ENCODE data around the gene CDC14B. TPM values are rescaled to one million over a fixed set of nuclear protein-coding genes. Genes with fewer than 3 reads are reported as not detected.

Gene CDC14B
- total RNA-seq, 1 donor from 2014 or later = 38.1 TPM

DNA sequence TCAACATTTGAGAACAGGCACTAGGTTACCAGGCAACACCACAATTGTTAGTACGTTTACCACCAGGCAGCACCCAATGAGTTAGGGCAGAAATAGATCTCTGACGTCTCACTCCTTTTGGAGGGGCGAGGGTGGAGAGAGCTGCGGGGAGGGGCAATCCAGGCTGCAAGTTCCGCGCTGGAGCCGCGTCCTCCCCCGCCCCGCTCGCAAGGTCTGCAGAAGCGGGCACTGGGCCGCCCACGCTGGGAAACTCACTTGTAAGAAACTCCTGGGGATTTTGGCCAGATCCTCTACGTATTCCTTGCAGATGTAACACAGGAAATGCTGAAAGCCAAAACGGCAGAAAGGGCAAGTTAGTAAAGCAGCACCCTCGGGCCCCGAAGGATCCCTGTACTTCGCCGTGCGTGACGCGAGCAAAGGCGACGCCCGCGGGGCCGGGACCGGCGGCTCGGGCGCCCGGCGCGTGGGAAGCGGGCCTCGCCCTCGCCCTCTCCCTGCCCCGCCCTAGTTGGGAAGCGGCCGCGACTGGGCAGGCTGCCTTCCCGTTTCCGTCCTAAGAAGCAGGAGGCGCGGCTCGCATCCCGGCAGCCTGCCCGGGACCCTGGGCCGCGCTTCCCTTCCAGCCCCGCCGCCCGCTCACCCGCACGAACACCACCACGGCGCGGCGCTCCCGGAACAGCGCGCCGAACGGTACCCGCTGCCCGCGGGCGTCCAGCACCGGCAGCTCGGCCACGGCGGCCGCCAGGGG, 35.0 kb upstream of the CDC14B start:
- H3K4me3 Mint-ChIP-seq = peak overlapping the region; percentile 87
- Histone ChIP-seq H3K9me3 (ENCODE audit: low read depth) (no peaks in the 10 kb centered on the region), H3K27ac (no peak overlapping the region), H3K36me3 (no peaks in the 10 kb centered on the region), H3K9ac (peak overlapping the region; percentile 28), H4K20me1 (ENCODE audit: low read depth) (no peaks in the 10 kb centered on the region), H3F3A (ENCODE audit: low read depth) (peaks cover 19% of the 10 kb centered on the region), H3K4me2 (peak overlapping the region; percentile 83), H3K79me2 (ENCODE audit: low read depth) (no peaks in the 10 kb centered on the region), H2AFZ (replicated peaks) (peak overlapping the region; percentile 91), H3K27me3 (peaks cover 26% of the 10 kb centered on the region), H3K4me3 (peak overlapping the region; percentile 76), H3K4me1 (no peaks in the 10 kb centered on the region)
- H3K4me1 Mint-ChIP-seq = peaks cover 11% of the 10 kb centered on the region
- TF ChIP-seq EZH2 (IDR thresholded peaks at IDR 0.05) (no peak), CTCF (IDR thresholded peaks at IDR 0.05) (peak; percentile 40), EZH2phosphoT487 (IDR thresholded peaks at IDR 0.05) (no peak)
- H3K27me3 Mint-ChIP-seq (ENCODE audit: insufficient read depth, low read depth) = peaks cover 1% of the 10 kb centered on the region
- H3K27ac Mint-ChIP-seq = no peak overlapping the region
- peak; percentile 84 for DNase-seq (ENCODE audit: low spot score)
- H3K9me3 Mint-ChIP-seq = no peaks in the 10 kb centered on the region
- H3K36me3 Mint-ChIP-seq = peaks cover 3% of the 10 kb centered on the region

DNA sequence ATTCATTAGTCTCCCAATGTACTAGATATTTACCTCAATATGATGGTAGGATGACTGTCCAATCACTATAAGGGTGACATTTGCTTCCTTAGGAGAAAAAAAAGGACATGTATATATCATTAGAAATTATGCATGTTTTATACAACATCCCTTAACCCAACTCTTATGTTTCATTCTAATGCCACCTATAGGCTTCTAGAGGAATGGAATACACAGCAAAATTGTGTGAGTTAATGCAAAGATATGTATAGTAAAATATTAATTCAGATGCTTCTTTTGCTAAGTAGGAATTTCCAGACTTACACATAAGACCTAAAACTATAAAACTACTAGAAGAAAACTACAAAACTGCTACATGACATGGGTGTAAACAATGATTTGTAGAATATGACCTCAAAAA, 32.0 kb upstream of the CDC14B start:
- Histone ChIP-seq H3F3A (ENCODE audit: low read depth) (peaks cover 19% of the 10 kb centered on the region), H3K9me3 (ENCODE audit: low read depth) (no peaks in the 10 kb centered on the region), H3K4me1 (no peaks in the 10 kb centered on the region), H3K27ac (no peak overlapping the region), H3K4me3 (no peak overlapping the region), H3K79me2 (ENCODE audit: low read depth) (no peaks in the 10 kb centered on the region), H3K9ac (no peak overlapping the region), H3K4me2 (no peak overlapping the region), H2AFZ (replicated peaks) (no peak overlapping the region), H3K27me3 (peaks cover 12% of the 10 kb centered on the region), H3K36me3 (no peaks in the 10 kb centered on the region), H4K20me1 (ENCODE audit: low read depth) (no peaks in the 10 kb centered on the region)
- Mint-ChIP-seq H3K4me3 (no peak overlapping the region), H3K4me1 (peaks cover 11% of the 10 kb centered on the region), H3K27me3 (ENCODE audit: insufficient read depth, low read depth) (no peaks in the 10 kb centered on the region), H3K27ac (no peak overlapping the region), H3K36me3 (peaks cover 6% of the 10 kb centered on the region), H3K9me3 (no peaks in the 10 kb centered on the region)
- no peak for DNase-seq (ENCODE audit: low spot score)
- TF ChIP-seq EZH2 (IDR thresholded peaks at IDR 0.05) (no peak), CTCF (IDR thresholded peaks at IDR 0.05) (peak; percentile 45)

DNA sequence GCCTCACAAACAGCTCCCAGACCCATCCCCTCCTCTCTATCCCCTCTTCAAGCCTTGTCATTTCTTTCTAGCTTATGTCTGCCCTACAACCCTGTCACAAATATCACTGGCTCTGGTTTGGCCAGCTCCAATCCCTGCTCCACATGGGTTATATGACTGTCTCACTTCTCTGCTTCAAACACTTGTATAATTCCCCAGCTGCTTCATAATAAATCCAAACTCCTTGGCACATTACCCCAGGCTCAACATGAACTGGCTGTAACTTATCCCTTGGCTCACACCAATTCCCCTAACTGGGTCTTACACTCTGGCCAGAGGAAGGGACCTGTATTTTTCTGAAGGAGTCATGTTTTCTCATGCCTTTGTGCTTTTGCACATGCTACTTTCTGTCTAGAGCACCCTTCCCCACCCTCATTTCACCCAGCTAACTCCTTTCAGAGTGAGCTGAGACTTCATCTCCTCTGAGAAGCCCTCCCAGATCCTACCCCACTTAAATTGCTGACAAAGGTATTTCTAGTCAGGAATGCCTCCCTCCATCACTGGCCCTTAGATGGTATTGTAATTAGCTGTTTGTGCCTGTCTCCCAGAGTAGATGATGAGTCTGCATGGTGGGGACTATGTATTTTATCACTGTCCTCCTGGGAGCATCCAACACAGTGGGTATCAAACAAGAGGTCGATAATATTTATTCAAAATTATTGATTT, 30.1 kb upstream of the CDC14B start:
- peaks cover 14% of the 10 kb centered on the region for H3K36me3 Mint-ChIP-seq
- H3K9me3 ChIP-seq (ENCODE audit: low read depth) = no peaks in the 10 kb centered on the region
- peaks cover 10% of the 10 kb centered on the region for H3F3A ChIP-seq (ENCODE audit: low read depth)
- no peaks in the 10 kb centered on the region for H3K4me1 ChIP-seq
- H2AFZ ChIP-seq (replicated peaks) = no peak overlapping the region
- no peaks in the 10 kb centered on the region for H3K9me3 Mint-ChIP-seq
- H3K27ac Mint-ChIP-seq = no peak overlapping the region
- H3K4me3 Mint-ChIP-seq = no peak overlapping the region
- no peak for DNase-seq (ENCODE audit: low spot score)
- no peak overlapping the region for H3K27ac ChIP-seq
- H3K79me2 ChIP-seq (ENCODE audit: low read depth) = no peaks in the 10 kb centered on the region
- no peaks in the 10 kb centered on the region for H3K36me3 ChIP-seq
- no peaks in the 10 kb centered on the region for H3K27me3 Mint-ChIP-seq (ENCODE audit: insufficient read depth, low read depth)
- TF ChIP-seq CTCF (IDR thresholded peaks at IDR 0.05) = no peak
- TF ChIP-seq EZH2 (IDR thresholded peaks at IDR 0.05) = no peak
- no peak for TF ChIP-seq EZH2phosphoT487 (IDR thresholded peaks at IDR 0.05)
- no peak overlapping the region for H3K9ac ChIP-seq
- no peaks in the 10 kb centered on the region for H3K27me3 ChIP-seq
- H3K4me3 ChIP-seq = no peak overlapping the region
- H4K20me1 ChIP-seq (ENCODE audit: low read depth) = no peaks in the 10 kb centered on the region
- no peak overlapping the region for H3K4me2 ChIP-seq
- H3K4me1 Mint-ChIP-seq = peaks cover 3% of the 10 kb centered on the region
